ENCODE results near the gene OLIG3.

OLIG3 gene

DNA sequence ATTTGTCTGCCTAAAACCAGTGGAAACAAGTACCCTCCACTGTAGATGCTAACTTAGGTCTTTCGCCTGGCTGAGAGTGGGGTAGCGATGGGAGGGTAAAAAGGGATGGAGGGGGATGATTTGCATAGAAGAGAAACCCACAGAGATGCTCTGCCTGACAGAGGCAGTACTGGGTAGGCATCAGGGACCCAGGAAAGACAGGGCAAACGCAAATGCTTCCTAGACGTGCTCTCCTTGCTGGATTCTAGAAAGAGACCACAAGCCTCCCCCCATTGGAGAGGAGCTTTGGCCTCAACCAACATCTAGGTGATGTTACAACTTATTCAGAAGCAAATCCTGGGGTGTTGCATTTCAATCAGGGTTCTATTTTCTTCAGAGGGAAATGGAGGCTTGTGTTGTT, 3.2 kb downstream of the OLIG3 start:
- no peak overlapping the region for H3K4me3 ChIP-seq (ENCODE audit: low read depth, low read length)
- H3K4me1 ChIP-seq = no peaks in the 10 kb centered on the region
- TF ChIP-seq, protein P1, sequence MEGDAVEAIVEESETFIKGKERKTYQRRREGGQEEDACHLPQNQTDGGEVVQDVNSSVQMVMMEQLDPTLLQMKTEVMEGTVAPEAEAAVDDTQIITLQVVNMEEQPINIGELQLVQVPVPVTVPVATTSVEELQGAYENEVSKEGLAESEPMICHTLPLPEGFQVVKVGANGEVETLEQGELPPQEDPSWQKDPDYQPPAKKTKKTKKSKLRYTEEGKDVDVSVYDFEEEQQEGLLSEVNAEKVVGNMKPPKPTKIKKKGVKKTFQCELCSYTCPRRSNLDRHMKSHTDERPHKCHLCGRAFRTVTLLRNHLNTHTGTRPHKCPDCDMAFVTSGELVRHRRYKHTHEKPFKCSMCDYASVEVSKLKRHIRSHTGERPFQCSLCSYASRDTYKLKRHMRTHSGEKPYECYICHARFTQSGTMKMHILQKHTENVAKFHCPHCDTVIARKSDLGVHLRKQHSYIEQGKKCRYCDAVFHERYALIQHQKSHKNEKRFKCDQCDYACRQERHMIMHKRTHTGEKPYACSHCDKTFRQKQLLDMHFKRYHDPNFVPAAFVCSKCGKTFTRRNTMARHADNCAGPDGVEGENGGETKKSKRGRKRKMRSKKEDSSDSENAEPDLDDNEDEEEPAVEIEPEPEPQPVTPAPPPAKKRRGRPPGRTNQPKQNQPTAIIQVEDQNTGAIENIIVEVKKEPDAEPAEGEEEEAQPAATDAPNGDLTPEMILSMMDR (IDR thresholded peaks at IDR 0.05) = no peak
- no peak overlapping the region for H2AFZ ChIP-seq
- H3K9me3 ChIP-seq (ENCODE audit: control insufficient read depth, low read length) = no peaks in the 10 kb centered on the region
- no peaks in the 10 kb centered on the region for H3K36me3 ChIP-seq (ENCODE audit: control insufficient read depth, insufficient read depth, low read length)
- no peak overlapping the region for H3K4me2 ChIP-seq (ENCODE audit: low read length)
- H3K27ac ChIP-seq = no peak overlapping the region
- H3K9ac ChIP-seq = no peak overlapping the region
- peaks cover 41% of the 10 kb centered on the region for H3K27me3 ChIP-seq (ENCODE audit: control insufficient read depth, insufficient read depth, low read length)
- H3K79me2 ChIP-seq = no peaks in the 10 kb centered on the region

GRCh38 chr6:137490006-137490905, 3.9 kb downstream of the OLIG3 start:
- Histone ChIP-seq H2AFZ (no peak overlapping the region), H3K27me3 (ENCODE audit: control insufficient read depth, insufficient read depth, low read length) (peaks cover 35% of the 10 kb centered on the region), H3K9me3 (ENCODE audit: control insufficient read depth, low read length) (no peaks in the 10 kb centered on the region), H3K36me3 (ENCODE audit: control insufficient read depth, insufficient read depth, low read length) (no peaks in the 10 kb centered on the region), H3K9ac (no peak overlapping the region), H3K4me1 (no peaks in the 10 kb centered on the region), H3K4me2 (ENCODE audit: low read length) (no peak overlapping the region), H3K27ac (no peak overlapping the region), H3K79me2 (no peaks in the 10 kb centered on the region), H3K4me3 (ENCODE audit: low read depth, low read length) (no peak overlapping the region)
- TF ChIP-seq, protein P1 (IDR thresholded peaks at IDR 0.05) = no peak

GRCh38 chr6:137489046-137490005, 4.9 kb downstream of the OLIG3 start:
- H3K27me3 ChIP-seq (ENCODE audit: control insufficient read depth, insufficient read depth, low read length) = peaks cover 30% of the 10 kb centered on the region
- peak overlapping the region; percentile 45 for H3K4me2 ChIP-seq (ENCODE audit: low read length)
- TF ChIP-seq, protein P1 (IDR thresholded peaks at IDR 0.05) = no peak
- H2AFZ ChIP-seq = no peak overlapping the region
- H3K79me2 ChIP-seq = no peaks in the 10 kb centered on the region
- no peaks in the 10 kb centered on the region for H3K9me3 ChIP-seq (ENCODE audit: control insufficient read depth, low read length)
- H3K36me3 ChIP-seq (ENCODE audit: control insufficient read depth, insufficient read depth, low read length) = no peaks in the 10 kb centered on the region
- no peak overlapping the region for H3K4me3 ChIP-seq (ENCODE audit: low read depth, low read length)
- H3K27ac ChIP-seq = no peak overlapping the region
- no peak overlapping the region for H3K9ac ChIP-seq
- no peaks in the 10 kb centered on the region for H3K4me1 ChIP-seq

DNA sequence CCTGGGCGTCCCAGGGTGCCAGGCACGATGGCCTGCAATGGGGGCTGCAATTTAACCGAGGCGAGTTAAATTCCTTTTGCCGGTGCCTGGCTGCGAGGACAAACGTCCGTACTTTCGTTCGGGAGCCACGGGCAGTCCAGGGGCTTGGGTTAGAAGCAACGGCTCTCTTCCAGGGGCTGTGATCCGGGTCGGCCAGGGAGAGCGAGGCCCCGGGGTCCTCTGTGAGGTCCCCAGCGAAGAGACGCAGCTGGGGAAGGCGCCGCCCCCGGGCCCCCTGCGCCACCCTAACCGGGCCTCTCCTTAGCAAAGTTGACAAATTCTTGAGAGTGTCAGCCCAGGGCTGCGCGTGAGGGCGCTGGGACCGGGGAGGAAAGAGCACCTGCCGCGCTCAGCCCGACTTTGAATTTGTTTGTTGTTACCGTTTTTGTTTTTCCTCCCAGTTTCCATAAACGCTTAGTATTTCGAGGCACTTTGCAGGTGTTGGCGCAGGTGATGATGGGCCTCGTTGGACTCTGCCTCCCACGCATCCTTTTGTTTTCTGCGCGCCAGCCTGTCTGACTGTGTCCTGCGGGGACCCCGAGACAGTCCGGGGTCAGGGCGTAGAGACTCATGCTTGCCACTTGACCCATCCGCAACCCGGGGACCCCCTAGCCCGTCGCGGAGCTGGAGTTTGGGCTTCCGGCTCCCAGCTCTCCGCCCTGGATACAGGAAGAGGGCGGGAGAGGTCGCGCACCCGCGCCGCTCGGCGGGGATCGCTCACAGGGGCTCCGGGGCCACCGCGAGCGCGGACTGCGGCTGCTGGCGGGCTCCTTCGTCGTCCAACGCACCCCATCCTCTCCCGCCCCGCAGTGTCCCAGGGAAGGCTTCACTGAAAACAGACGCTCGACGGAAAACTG, 5.8 kb downstream of the OLIG3 start:
- Histone ChIP-seq H3K4me2 (ENCODE audit: low read length) (peak overlapping the region; percentile 45), H3K4me1 (no peaks in the 10 kb centered on the region), H3K27me3 (ENCODE audit: control insufficient read depth, insufficient read depth, low read length) (peaks cover 25% of the 10 kb centered on the region), H3K9me3 (ENCODE audit: control insufficient read depth, low read length) (no peaks in the 10 kb centered on the region), H3K36me3 (ENCODE audit: control insufficient read depth, insufficient read depth, low read length) (no peaks in the 10 kb centered on the region), H3K79me2 (no peaks in the 10 kb centered on the region), H3K4me3 (ENCODE audit: low read depth, low read length) (no peak overlapping the region), H3K27ac (no peak overlapping the region), H3K9ac (no peak overlapping the region), H2AFZ (no peak overlapping the region)
- TF ChIP-seq, protein P1 (IDR thresholded peaks at IDR 0.05) = no peak
